Kidney epithelial cell (primary cell): ENCODE measurements around the gene HCRTR2. TPM values are rescaled to one million over a fixed set of nuclear protein-coding genes. Genes with fewer than 3 reads are reported as not detected.

Experiments
- DNase-seq: peaks from one replicate; pipeline ENCODE4 v3.0.0-alpha.2; 2010; ENCODE audit warnings: low read depth
- H3K27me3 ChIP-seq: 2 replicates; pipeline ENCODE4 v1.6.0; 2011; ENCODE audit warnings: low read length; ENCODE audit not compliant: control insufficient read depth, insufficient read depth
- H3K36me3 ChIP-seq: 2 replicates; pipeline ENCODE4 v1.5.1; 2011; ENCODE audit warnings: low read length; ENCODE audit not compliant: control insufficient read depth, insufficient read depth
- H3K4me3 ChIP-seq: 2 replicates; pipeline ENCODE4 v1.5.1; 2011; ENCODE audit warnings: low read depth, mild to moderate bottlenecking, control low read depth, low read length
- total RNA-seq: library from RNA; depleted of rRNA; stranded (reverse); fragments of >200 nt; gene quantifications from 2 replicates; pipeline ENCODE4 v1.2.3, GENCODE V29; 2015
- TF ChIP-seq, protein P1 (sequence below): IDR thresholded peaks from 2 replicates; pipeline ENCODE4 v1.5.1; 2011; ENCODE audit warnings: mild to moderate bottlenecking, moderate library complexity, low read length, control low read depth, inconsistent platforms; ENCODE audit not compliant: insufficient read depth, poor library complexity, severe bottlenecking

HCRTR2 gene
- total RNA-seq, 1 donor from 2014 or later = not detected

DNA sequence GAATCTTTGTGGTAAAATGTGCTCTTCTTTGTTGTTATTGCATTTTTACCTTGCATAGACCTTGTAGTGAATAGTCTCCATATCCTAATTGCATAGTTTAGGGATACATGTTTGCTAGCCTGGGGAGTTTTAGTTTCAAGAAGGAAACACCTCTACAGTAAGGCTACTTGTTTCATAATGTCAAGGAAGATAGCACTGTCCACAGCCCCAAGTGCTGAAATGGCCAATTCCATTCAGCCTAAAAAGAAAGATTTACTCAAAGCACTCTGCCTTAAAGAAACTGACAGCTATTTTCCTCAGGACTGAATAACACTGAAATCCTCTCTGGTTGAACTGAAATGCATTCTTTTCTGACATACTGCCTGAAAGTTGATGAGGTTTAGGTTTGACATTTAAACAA lies 2.6 kb downstream of the HCRTR2 start:
- no peak for DNase-seq
- peaks cover 18% of the 10 kb centered on the region for H3K27me3 ChIP-seq
- H3K4me3 ChIP-seq = no peak overlapping the region
- TF ChIP-seq, protein P1, sequence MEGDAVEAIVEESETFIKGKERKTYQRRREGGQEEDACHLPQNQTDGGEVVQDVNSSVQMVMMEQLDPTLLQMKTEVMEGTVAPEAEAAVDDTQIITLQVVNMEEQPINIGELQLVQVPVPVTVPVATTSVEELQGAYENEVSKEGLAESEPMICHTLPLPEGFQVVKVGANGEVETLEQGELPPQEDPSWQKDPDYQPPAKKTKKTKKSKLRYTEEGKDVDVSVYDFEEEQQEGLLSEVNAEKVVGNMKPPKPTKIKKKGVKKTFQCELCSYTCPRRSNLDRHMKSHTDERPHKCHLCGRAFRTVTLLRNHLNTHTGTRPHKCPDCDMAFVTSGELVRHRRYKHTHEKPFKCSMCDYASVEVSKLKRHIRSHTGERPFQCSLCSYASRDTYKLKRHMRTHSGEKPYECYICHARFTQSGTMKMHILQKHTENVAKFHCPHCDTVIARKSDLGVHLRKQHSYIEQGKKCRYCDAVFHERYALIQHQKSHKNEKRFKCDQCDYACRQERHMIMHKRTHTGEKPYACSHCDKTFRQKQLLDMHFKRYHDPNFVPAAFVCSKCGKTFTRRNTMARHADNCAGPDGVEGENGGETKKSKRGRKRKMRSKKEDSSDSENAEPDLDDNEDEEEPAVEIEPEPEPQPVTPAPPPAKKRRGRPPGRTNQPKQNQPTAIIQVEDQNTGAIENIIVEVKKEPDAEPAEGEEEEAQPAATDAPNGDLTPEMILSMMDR = no peak
- H3K36me3 ChIP-seq = no peaks in the 10 kb centered on the region

DNA sequence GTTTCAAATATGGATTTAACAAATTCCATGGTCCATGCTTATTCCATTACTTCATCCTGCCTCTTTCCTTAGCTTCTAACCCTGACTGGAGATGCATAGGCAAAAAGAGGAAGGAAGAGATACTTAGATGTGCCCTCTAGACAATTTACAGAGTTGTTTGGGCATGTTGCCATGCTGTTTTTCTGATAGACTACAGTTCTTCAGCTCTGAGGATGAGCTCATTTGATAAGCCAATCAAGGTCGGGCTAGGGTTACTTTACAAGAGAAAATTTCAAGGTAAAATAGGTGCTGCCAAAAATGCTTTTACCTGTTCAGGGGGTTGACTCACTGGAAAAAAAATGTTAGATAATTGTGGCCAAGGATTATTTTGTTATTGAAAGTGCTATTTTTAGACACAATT lies 5.9 kb downstream of the HCRTR2 start:
- Histone ChIP-seq H3K27me3 (peaks cover 6% of the 10 kb centered on the region), H3K36me3 (no peaks in the 10 kb centered on the region), H3K4me3 (no peak overlapping the region)
- DNase-seq = no peak
- TF ChIP-seq, protein P1 = no peak

DNA sequence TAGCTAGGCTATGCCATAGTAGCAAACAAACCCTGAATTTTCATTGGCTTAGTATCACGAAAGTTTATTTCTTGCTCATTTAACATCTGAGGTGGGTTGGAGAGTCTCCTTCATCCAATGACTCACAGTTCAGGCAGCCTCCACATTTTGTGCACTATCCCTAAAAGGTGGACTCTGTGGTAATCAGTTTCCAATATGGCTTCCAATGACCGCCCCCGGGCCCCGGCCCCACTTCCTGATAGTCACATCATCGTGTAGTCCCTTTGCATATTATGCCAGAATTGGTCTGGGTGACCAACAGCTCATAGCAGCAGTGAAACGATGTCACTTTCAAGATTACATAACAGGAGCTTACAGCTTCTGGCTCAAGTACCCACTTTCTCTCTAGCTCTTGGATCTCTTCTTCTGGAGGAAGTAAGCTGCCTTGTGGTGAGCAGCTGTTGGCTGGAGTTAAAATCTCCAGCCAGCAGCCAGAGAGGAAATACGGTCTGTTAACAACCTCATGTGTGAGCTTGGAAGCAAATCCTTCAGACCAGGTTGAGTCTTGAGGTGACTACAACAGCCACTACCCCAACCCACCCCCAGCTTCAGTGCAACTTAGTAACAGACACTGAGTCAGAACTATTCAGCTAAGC lies 7.8 kb downstream of the HCRTR2 start:
- H3K36me3 ChIP-seq = no peaks in the 10 kb centered on the region
- H3K27me3 ChIP-seq = peaks cover under 1% of the 10 kb centered on the region
- DNase-seq = no peak
- TF ChIP-seq, protein P1 = no peak
- no peak overlapping the region for H3K4me3 ChIP-seq

DNA sequence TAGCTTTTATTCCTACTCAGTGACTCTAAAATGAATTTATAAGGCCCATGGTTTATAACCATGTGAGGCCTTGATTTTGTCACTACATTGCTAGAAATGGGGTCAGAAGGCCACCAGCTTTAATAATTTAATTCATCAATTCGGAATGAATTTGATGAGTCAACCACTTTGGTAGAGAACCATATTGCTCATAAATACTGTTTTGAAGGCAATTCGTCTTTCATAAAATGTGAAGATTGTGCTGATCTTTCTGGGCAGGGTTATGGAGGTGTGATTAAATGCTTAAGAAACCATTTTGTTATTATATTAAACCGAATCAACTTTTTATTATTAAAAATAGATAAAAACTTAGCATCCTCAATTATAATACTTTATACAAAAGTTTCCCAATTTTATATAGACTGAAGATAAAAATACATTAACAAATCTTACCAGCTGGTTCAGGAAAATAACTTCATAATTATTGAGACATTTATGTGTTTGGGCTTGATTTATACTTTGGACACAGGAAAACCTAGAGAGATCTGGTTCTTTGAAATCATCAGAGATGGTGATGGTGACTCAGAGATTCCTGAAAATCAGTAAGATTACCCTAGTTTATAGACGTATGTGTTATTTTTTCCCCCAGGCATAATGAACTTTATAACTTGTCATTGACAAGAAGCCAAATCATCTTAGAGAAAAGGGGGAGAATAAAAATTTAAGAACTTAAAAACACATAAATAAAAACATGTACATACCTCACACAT lies 10.6 kb downstream of the HCRTR2 start:
- TF ChIP-seq, protein P1 = no peak
- no peak overlapping the region for H3K4me3 ChIP-seq
- H3K27me3 ChIP-seq = no peaks in the 10 kb centered on the region
- no peaks in the 10 kb centered on the region for H3K36me3 ChIP-seq
- DNase-seq = no peak

DNA sequence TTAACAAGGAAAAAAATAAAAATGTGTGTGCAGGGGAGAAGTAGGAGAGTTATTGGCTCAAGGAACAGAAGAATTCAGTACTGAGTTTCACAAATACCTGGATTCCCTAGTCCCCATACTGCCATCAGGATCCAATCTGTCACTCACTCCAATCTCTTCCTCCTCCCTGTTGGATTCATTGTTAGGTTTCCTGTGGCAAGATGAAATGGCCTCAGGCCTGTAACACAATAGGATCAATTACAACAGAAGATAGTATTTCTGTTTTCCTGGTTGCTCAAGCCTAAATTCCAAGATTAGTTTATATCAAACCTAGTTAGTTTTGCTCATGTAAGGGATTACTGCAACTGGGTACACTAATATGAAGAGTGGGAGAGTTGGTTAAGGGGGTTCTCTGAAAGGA lies 24.4 kb downstream of the HCRTR2 start:
- no peak overlapping the region for H3K4me3 ChIP-seq
- no peaks in the 10 kb centered on the region for H3K36me3 ChIP-seq
- TF ChIP-seq, protein P1 = no peak
- no peaks in the 10 kb centered on the region for H3K27me3 ChIP-seq
- DNase-seq = no peak
